Mesenchymal stem cell (in vitro differentiated cells and primary cell): Measurements from ENCODE around the gene RTP3.

ENCODE experiments used
- DNase-seq: peaks from one replicate; pipeline ENCODE4 v3.0.0-alpha.2; 2013
- H2AFZ ChIP-seq: one replicate; pipeline ENCODE4 v1.6.1; 2013; ENCODE audit warnings: low read depth, mild to moderate bottlenecking, control low read depth, inconsistent platforms, low read length, moderate library complexity
- H2AK5ac ChIP-seq: 2 replicates; pipeline ENCODE4 v1.6.1; 2013; ENCODE audit warnings: low read length, moderate library complexity, mild to moderate bottlenecking, inconsistent platforms; ENCODE audit not compliant: severe bottlenecking
- H2BK120ac ChIP-seq: one replicate; pipeline ENCODE4 v1.6.1; 2013; ENCODE audit warnings: low read depth, mild to moderate bottlenecking, inconsistent platforms, low read length, moderate library complexity
- H2BK12ac ChIP-seq, 2 experiments: one replicate each; pipeline ENCODE4 v1.6.1; 2013; ENCODE audit warnings: inconsistent platforms in 2 of 2, low read length in 2 of 2, mild to moderate bottlenecking in 2 of 2, moderate library complexity in 2 of 2, control low read depth in 1 of 2
- H2BK15ac ChIP-seq: one replicate; pipeline ENCODE4 v1.6.1; 2013; ENCODE audit warnings: mild to moderate bottlenecking, low read depth, inconsistent platforms; ENCODE audit not compliant: poor library complexity, severe bottlenecking
- H2BK5ac ChIP-seq: 2 replicates; pipeline ENCODE4 v1.6.1; 2013; ENCODE audit warnings: low read depth, mild to moderate bottlenecking, low read length, control low read depth, inconsistent platforms; ENCODE audit not compliant: poor library complexity, severe bottlenecking
- H3K14ac ChIP-seq, 2 experiments: one replicate each; pipeline ENCODE4 v1.6.1; 2013; ENCODE audit warnings: inconsistent platforms in 2 of 2, low read length in 2 of 2, control low read depth in 1 of 2, mild to moderate bottlenecking in 1 of 2, moderate library complexity in 1 of 2
- H3K18ac ChIP-seq, 2 experiments: one replicate each; pipeline ENCODE4 v1.6.1; 2013; ENCODE audit warnings: inconsistent platforms in 2 of 2, low read length in 2 of 2, control low read depth in 1 of 2, low read depth in 1 of 2, mild to moderate bottlenecking in 1 of 2
- H3K23ac ChIP-seq, 2 experiments: one replicate each; pipeline ENCODE4 v1.6.1; 2013; ENCODE audit warnings: inconsistent platforms in 2 of 2, low read length in 2 of 2, mild to moderate bottlenecking in 2 of 2, moderate library complexity in 2 of 2, control low read depth in 1 of 2
- H3K27ac ChIP-seq: 2 replicates; pipeline ENCODE4 v1.5.1; 2013; ENCODE audit warnings: mild to moderate bottlenecking, moderate library complexity, low read length, control low read depth, inconsistent platforms; ENCODE audit not compliant: poor library complexity, severe bottlenecking
- H3K27me3 ChIP-seq, 2 experiments: 2 replicates each; pipeline versions ENCODE4 v1.6.1 to v1.7.0; 2013; ENCODE audit warnings: low read length in 2 of 2, mild to moderate bottlenecking in 2 of 2, moderate library complexity in 2 of 2, control low read depth in 1 of 2, inconsistent platforms in 1 of 2; ENCODE audit not compliant: control insufficient read depth in 1 of 2, insufficient read depth in 1 of 2
- H3K36me3 ChIP-seq, 2 experiments: 2 replicates each; pipeline versions ENCODE4 v1.6.1 to v1.7.0; 2013; ENCODE audit warnings: low read length in 2 of 2, control low read depth in 1 of 2, inconsistent platforms in 1 of 2, low read depth in 1 of 2, mild to moderate bottlenecking in 1 of 2; ENCODE audit not compliant: insufficient read depth in 2 of 2, control insufficient read depth in 1 of 2
- H3K4ac ChIP-seq, 2 experiments: one replicate each; pipeline ENCODE4 v1.6.1; 2013; ENCODE audit warnings: inconsistent platforms in 2 of 2, low read length in 2 of 2, mild to moderate bottlenecking in 2 of 2, moderate library complexity in 2 of 2, control low read depth in 1 of 2, low read depth in 1 of 2
- H3K4me1 ChIP-seq: 2 replicates; pipeline ENCODE4 v1.6.1; 2013; ENCODE audit warnings: low read depth, low read length, control low read depth; ENCODE audit not compliant: control insufficient read depth, insufficient read depth
- H3K4me2 ChIP-seq: 2 replicates; pipeline ENCODE4 v1.6.1; 2013; ENCODE audit warnings: low read length, mild to moderate bottlenecking, inconsistent platforms; ENCODE audit not compliant: poor library complexity, severe bottlenecking
- H3K4me3 ChIP-seq, 2 experiments: 2 replicates each; pipeline versions ENCODE4 v1.5.1 to v1.7.0; 2013; ENCODE audit warnings: low read length in 2 of 2, mild to moderate bottlenecking in 2 of 2, control low read depth in 1 of 2, low read depth in 1 of 2; ENCODE audit not compliant: insufficient read depth in 1 of 2
- H3K79me1 ChIP-seq: replicated peaks from 2 replicates; pipeline ENCODE4 v1.6.1; 2013; ENCODE audit warnings: mild to moderate bottlenecking, control low read depth, low read length, inconsistent platforms; ENCODE audit not compliant: poor library complexity, severe bottlenecking
- H3K9ac ChIP-seq: 2 replicates; pipeline ENCODE4 v1.7.0; 2013; ENCODE audit warnings: mild to moderate bottlenecking, low read length, moderate library complexity
- H3K9me3 ChIP-seq: 2 replicates; pipeline ENCODE4 v1.7.0; 2013; ENCODE audit warnings: mild to moderate bottlenecking, low read length; ENCODE audit not compliant: control insufficient read depth
- H4K8ac ChIP-seq: one replicate; pipeline ENCODE4 v1.6.1; 2013; ENCODE audit warnings: inconsistent platforms, mild to moderate bottlenecking, low read length, moderate library complexity
- H4K91ac ChIP-seq: one replicate; pipeline ENCODE4 v1.6.1; 2013; ENCODE audit warnings: mild to moderate bottlenecking, low read length, inconsistent platforms
- WGBS: methylation state at CpG from one replicate; pipeline ENCODE4 v1.1.7; 2013; ENCODE audit warnings: mixed read lengths; 5-methylcytosine and 5-hydroxymethylcytosine counted together

Gene RTP3

GRCh38 chr3:46542801-46543201, 45.0 kb downstream of the RTP3 start:
- no peak overlapping the region for H2BK12ac ChIP-seq
- peak overlapping the region in 1 of 2 experiments; percentile 13 for H3K18ac ChIP-seq
- peak overlapping the region; percentile 3 for H2AFZ ChIP-seq

GRCh38 chr3:46544771-46545503, 47.2 kb downstream of the RTP3 start:
- 93% methylated on average over 15 of the region's 17 CpGs for WGBS
- Histone ChIP-seq H3K14ac (peak overlapping the region in 1 of 2 experiments; percentile 31), H3K4me1 (peaks cover 2% of the 10 kb centered on the region), H3K9ac (no peak overlapping the region), H3K9me3 (no peaks in the 10 kb centered on the region), H2BK120ac (no peak overlapping the region), H3K27ac (no peak overlapping the region), H3K23ac (no peak overlapping the region), H2BK15ac (no peak overlapping the region), H3K27me3 (no peaks in the 10 kb centered on the region), H3K4me3 (no peak overlapping the region), H2BK5ac (no peak overlapping the region), H2AFZ (peak overlapping the region; percentile 52), H4K91ac (no peak overlapping the region), H3K4ac (no peak overlapping the region), H3K4me2 (no peak overlapping the region), H3K36me3 (peaks cover 0 to 10% of the 10 kb centered on the region in 2 experiments), H3K18ac (no peak overlapping the region), H2AK5ac (no peak overlapping the region), H4K8ac (no peak overlapping the region), H2BK12ac (no peak overlapping the region), H3K79me1 (no peaks in the 10 kb centered on the region)
- DNase-seq: no peak

More at GRCh38 chr3:46542801-46543201, 45.0 kb downstream of the RTP3 start:
- Histone ChIP-seq H3K14ac (no peak overlapping the region), H2BK120ac (no peak overlapping the region), H4K8ac (peak overlapping the region; percentile 53), H3K4ac (no peak overlapping the region), H2BK15ac (no peak overlapping the region), H3K4me2 (no peak overlapping the region), H3K4me3 (no peak overlapping the region), H3K27me3 (no peaks in the 10 kb centered on the region), H3K36me3 (peaks cover 0 to 4% of the 10 kb centered on the region in 2 experiments), H2AK5ac (no peak overlapping the region), H3K9ac (peak overlapping the region; percentile 37), H3K79me1 (no peaks in the 10 kb centered on the region), H3K27ac (no peak overlapping the region), H3K9me3 (no peaks in the 10 kb centered on the region), H4K91ac (no peak overlapping the region), H2BK5ac (no peak overlapping the region), H3K23ac (no peak overlapping the region), H3K4me1 (peaks cover 8% of the 10 kb centered on the region)
- 91% methylated on average over 5 of the region's 5 CpGs for WGBS
- DNase-seq: no peak

- no peak overlapping the region for H3K14ac ChIP-seq
- H2BK120ac ChIP-seq: no peak overlapping the region
- H3K4me3 ChIP-seq: no peak overlapping the region
- no peak overlapping the region for H4K91ac ChIP-seq
- H4K8ac ChIP-seq: no peak overlapping the region
- no peak overlapping the region for H3K9ac ChIP-seq
- no peak overlapping the region for H3K27ac ChIP-seq
- H3K23ac ChIP-seq: no peak overlapping the region
- H3K27me3 ChIP-seq: no peaks in the 10 kb centered on the region
- no peak for DNase-seq
- H2AK5ac ChIP-seq: no peak overlapping the region
- H3K18ac ChIP-seq: no peak overlapping the region
- H3K4me1 ChIP-seq: peaks cover 2% of the 10 kb centered on the region
- WGBS: 86% methylated on average over 6 of the region's 6 CpGs
- H2BK15ac ChIP-seq: no peak overlapping the region
- H3K9me3 ChIP-seq: no peaks in the 10 kb centered on the region
- H3K79me1 ChIP-seq: no peaks in the 10 kb centered on the region
- no peak overlapping the region for H2BK12ac ChIP-seq
- H3K4me2 ChIP-seq: no peak overlapping the region
- H2AFZ ChIP-seq: no peak overlapping the region
- no peak overlapping the region for H2BK5ac ChIP-seq
- H3K36me3 ChIP-seq: peaks cover 0 to 17% of the 10 kb centered on the region in 2 experiments
- no peak overlapping the region for H3K4ac ChIP-seq
Measured at GRCh38 chr3:46545818-46546630, 48.2 kb downstream of the RTP3 start.

- no peak for DNase-seq
- no peak overlapping the region for H2AK5ac ChIP-seq
- H3K9ac ChIP-seq: no peak overlapping the region
- H2AFZ ChIP-seq: no peak overlapping the region
- H2BK12ac ChIP-seq: no peak overlapping the region
- WGBS: no CpG with 5 or more reads among the region's 1 CpG
- no peak overlapping the region for H3K4ac ChIP-seq
- no peak overlapping the region for H3K14ac ChIP-seq
- H4K8ac ChIP-seq: no peak overlapping the region
- H3K18ac ChIP-seq: no peak overlapping the region
- H3K79me1 ChIP-seq: no peaks in the 10 kb centered on the region
- no peak overlapping the region for H2BK120ac ChIP-seq
- H3K4me3 ChIP-seq: no peak overlapping the region
- no peak overlapping the region for H2BK15ac ChIP-seq
- peaks cover 0 to 19% of the 10 kb centered on the region in 2 experiments for H3K36me3 ChIP-seq
- no peak overlapping the region for H2BK5ac ChIP-seq
- H3K27ac ChIP-seq: no peak overlapping the region
- no peaks in the 10 kb centered on the region for H3K9me3 ChIP-seq
- H3K23ac ChIP-seq: no peak overlapping the region
- H3K4me2 ChIP-seq: no peak overlapping the region
- H4K91ac ChIP-seq: no peak overlapping the region
- peaks cover 2% of the 10 kb centered on the region for H3K4me1 ChIP-seq
- H3K27me3 ChIP-seq: no peaks in the 10 kb centered on the region
Measured at GRCh38 chr3:46546896-46547440, 49.2 kb downstream of the RTP3 start.
